Stimulated activated CD4-positive, alpha-beta T cell treated with anti-CD3 and anti-CD28 coated beads, Interleukin-1b, Interleukin-23, amount 100 ng/mL, for 48 hours (primary cell): ENCODE measurements around the gene RPS3A.
A peak's percentile ranks its signal among the peaks of the same experiment; 100 is the strongest.
"Not testable (repeated sequence)": the region's sequence is repeated elsewhere in the genome, so short reads cannot be mapped to it uniquely, and the experiment has no call there.

ENCODE experiments used
- DNase-seq: peaks from one replicate; pipeline ENCODE4 v3.0.0-alpha.2; 2020

RPS3A gene

GRCh38 chr4:151099229-151099975 is at the start of gene RPS3A:
RPS3A (plus strand) TSS chr4:151099628; CDS start chr4:151099653, 25 bp downstream.
- peak; percentile 98 for DNase-seq

GRCh38 chr4:151052785-151053184 is 46.6 kb upstream of the RPS3A start:
- no peak for DNase-seq

GRCh38 chr4:151055539-151055938 is 43.9 kb upstream of the RPS3A start:
- no peak for DNase-seq

GRCh38 chr4:151063143-151063542 is 36.3 kb upstream of the RPS3A start:
- DNase-seq: not testable (repeated sequence)

- DNase-seq: no peak
These were observed 32.0 kb upstream of the RPS3A start for GRCh38 chr4:151067316-151067970.

GRCh38 chr4:151074416-151074916 is 25.0 kb upstream of the RPS3A start:
- no peak for DNase-seq

GRCh38 chr4:151077978-151078377 is 21.4 kb upstream of the RPS3A start:
- peak; percentile 55 for DNase-seq

GRCh38 chr4:151087467-151087866 is 12.0 kb upstream of the RPS3A start:
- no peak for DNase-seq

GRCh38 chr4:151091047-151091446 is 8.4 kb upstream of the RPS3A start:
- DNase-seq: no peak

- DNase-seq: no peak
These were observed 6.9 kb upstream of the RPS3A start for GRCh38 chr4:151092488-151092887.

GRCh38 chr4:151093203-151093602 is 6.2 kb upstream of the RPS3A start:
- DNase-seq: no peak

GRCh38 chr4:151094290-151094751 is 5.1 kb upstream of the RPS3A start:
- no peak for DNase-seq

GRCh38 chr4:151095142-151095541 is 4.3 kb upstream of the RPS3A start:
- no peak for DNase-seq

GRCh38 chr4:151097759-151098158 is 1.7 kb upstream of the RPS3A start:
- DNase-seq: no peak

GRCh38 chr4:151098979-151099228 is 524 bp upstream of the RPS3A start:
- DNase-seq: no peak

GRCh38 chr4:151099976-151100417 is 569 bp downstream of the RPS3A start:
- DNase-seq: no peak

- DNase-seq: no peak
These were observed 1.1 kb downstream of the RPS3A start for GRCh38 chr4:151100531-151100930.

- no peak for DNase-seq
These were observed 4.3 kb downstream of the RPS3A start for GRCh38 chr4:151103758-151104157.

- no peak for DNase-seq
These were observed 5.2 kb downstream of the RPS3A start for GRCh38 chr4:151104621-151105020.

GRCh38 chr4:151105454-151106032 is 6.1 kb downstream of the RPS3A start:
- no peak for DNase-seq

GRCh38 chr4:151107063-151107462 is 7.6 kb downstream of the RPS3A start:
- no peak for DNase-seq

- no peak for DNase-seq
These were observed 10.8 kb downstream of the RPS3A start for GRCh38 chr4:151110236-151110635.

GRCh38 chr4:151114338-151114737 is 14.9 kb downstream of the RPS3A start:
- DNase-seq: no peak

- no peak for DNase-seq
These were observed 15.6 kb downstream of the RPS3A start for GRCh38 chr4:151114986-151115385.
